HEK293 (cell line): ENCODE data around the gene ZNF425.

Experiments used
- CTCF ChIA-PET: fragments of 350-600 bp; formaldehyde crosslinking; extraction: SDS; loops from one replicate; lab custom pipeline; 2021; ENCODE audit warnings: antibody characterized with exemption; lab: Yijun Ruan, JAX
- POLR2A ChIA-PET: fragments of 300-600 bp; formaldehyde crosslinking; extraction: SDS; loops from one replicate; lab custom pipeline; 2020; ENCODE audit warnings: antibody characterized with exemption, inconsistent platforms; lab: Yijun Ruan, JAX
- H3K27ac ChIP-seq: fragments of 200-500 bp; sonication (Bioruptor generic); 2 replicates; pipeline ENCODE4 v1.5.1; 2014; ENCODE audit warnings: low read depth, low read length, control low read depth, inconsistent platforms; ENCODE audit errors: extremely low read depth
- H3K36me3 ChIP-seq, 2 experiments: fragments of 200-500 bp in 1 of 2; sonication (Bioruptor generic) in 1 of 2; 1 replicate in 1 of 2; 2 replicates in 1 of 2; pipeline ENCODE4 v1.5.1; 2014 to 2017; ENCODE audit warnings: inconsistent platforms in 2 of 2, low read length in 2 of 2; ENCODE audit not compliant: control insufficient read depth in 2 of 2, insufficient read depth in 1 of 2
- H3K4me1 ChIP-seq: fragments of 200-500 bp; sonication (Bioruptor generic); 2 replicates; pipeline ENCODE4 v1.5.1; 2014; ENCODE audit warnings: mild to moderate bottlenecking, low read length, inconsistent platforms; ENCODE audit not compliant: control insufficient read depth, insufficient read depth
- H3K4me3 ChIP-seq: 2 replicates; pipeline ENCODE4 v1.5.1; 2011; ENCODE audit warnings: low read depth, mild to moderate bottlenecking, control low read depth, low read length, moderate library complexity
- H3K9me3 ChIP-seq: fragments of 200-500 bp; sonication (Bioruptor generic); 2 replicates; pipeline ENCODE4 v1.5.1; 2014; ENCODE audit warnings: low read depth, low read length, inconsistent platforms; ENCODE audit not compliant: control insufficient read depth, insufficient read depth
- FEZF1 ChIP-seq: fragments of 450-650 bp; formaldehyde crosslinking; IDR thresholded peaks from 2 replicates; pipeline ENCODE4 v1.5.1; 2016; ENCODE audit warnings: missing biosample characterization, missing genetic modification characterization
- GLI2 ChIP-seq: fragments of 450-650 bp; formaldehyde crosslinking; IDR thresholded peaks from 2 replicates; pipeline ENCODE4; 2017; ENCODE audit warnings: missing biosample characterization, missing genetic modification characterization, low read depth, borderline replicate concordance
- IKZF3 ChIP-seq: fragments of 450-650 bp; IDR thresholded peaks from 2 replicates; pipeline ENCODE4 v1.5.0; 2018; ENCODE audit warnings: missing biosample characterization, mild to moderate bottlenecking, missing genetic modification characterization, moderate library complexity
- KLF7 ChIP-seq: fragments of 450-650 bp; formaldehyde crosslinking; IDR thresholded peaks from 2 replicates; pipeline ENCODE4 v1.5.1; 2016; ENCODE audit warnings: missing biosample characterization, missing genetic modification characterization, borderline replicate concordance
- MEIS1 ChIP-seq: sonication (generic); formaldehyde crosslinking; IDR thresholded peaks from 2 replicates; pipeline ENCODE4 v1.8.1; 2022; ENCODE audit warnings: missing genetic modification reagents, mild to moderate bottlenecking, borderline replicate concordance
- PRDM4 ChIP-seq: fragments of 450-650 bp; formaldehyde crosslinking; IDR thresholded peaks from 2 replicates; pipeline ENCODE4 v1.5.1; 2017; ENCODE audit warnings: missing biosample characterization, missing genetic modification characterization
- SALL2 ChIP-seq: fragments of 450-650 bp; formaldehyde crosslinking; IDR thresholded peaks from 2 replicates; pipeline ENCODE4 v1.5.0; 2017; ENCODE audit warnings: missing biosample characterization, mild to moderate bottlenecking, missing genetic modification characterization, borderline replicate concordance
- SP2 ChIP-seq: fragments of 450-650 bp; formaldehyde crosslinking; IDR thresholded peaks from 2 replicates; pipeline ENCODE4 v1.5.1; 2016; ENCODE audit warnings: missing biosample characterization, missing genetic modification characterization
- WT1 ChIP-seq: fragments of 450-650 bp; formaldehyde crosslinking; IDR thresholded peaks from 2 replicates; pipeline ENCODE4 v1.5.1; 2016; ENCODE audit warnings: missing biosample characterization, missing genetic modification characterization
- YY1 ChIP-seq: fragments of 450-650 bp; formaldehyde crosslinking; IDR thresholded peaks from 2 replicates; pipeline ENCODE4 v1.5.1; 2018; ENCODE audit warnings: missing biosample characterization, missing genetic modification characterization
- ZNF23 ChIP-seq: fragments of 450-650 bp; formaldehyde crosslinking; IDR thresholded peaks from 2 replicates; pipeline ENCODE4 v1.5.1; 2016; ENCODE audit warnings: missing biosample characterization, missing genetic modification characterization, borderline replicate concordance
- ZNF335 ChIP-seq: fragments of 450-650 bp; formaldehyde crosslinking; conservative IDR thresholded peaks from 2 replicates; pipeline ENCODE4 v1.5.1; 2016; ENCODE audit warnings: missing biosample characterization, missing genetic modification characterization
- ZNF341 ChIP-seq: fragments of 450-650 bp; formaldehyde crosslinking; IDR thresholded peaks from 2 replicates; pipeline ENCODE4; 2016; ENCODE audit warnings: low read depth, missing biosample characterization, missing genetic modification characterization
- ZNF350 ChIP-seq: fragments of 450-650 bp; formaldehyde crosslinking; IDR thresholded peaks from 2 replicates; pipeline ENCODE4 v1.5.0; 2017; ENCODE audit warnings: missing biosample characterization, mild to moderate bottlenecking, missing genetic modification characterization
- ZNF37A ChIP-seq: fragments of 450-650 bp; IDR thresholded peaks from 2 replicates; pipeline ENCODE4 v1.5.1; 2018; ENCODE audit warnings: missing biosample characterization, missing genetic modification characterization
- ZNF426 ChIP-seq: fragments of 450-650 bp; formaldehyde crosslinking; IDR thresholded peaks from 2 replicates; pipeline ENCODE4 v1.5.1; 2017; ENCODE audit warnings: missing biosample characterization, missing genetic modification characterization, mild to moderate bottlenecking, inconsistent platforms, moderate library complexity
- ZNF555 ChIP-seq: fragments of 450-650 bp; formaldehyde crosslinking; conservative IDR thresholded peaks from 2 replicates; pipeline ENCODE4 v1.5.1; 2017; ENCODE audit warnings: missing biosample characterization, mild to moderate bottlenecking, missing genetic modification characterization, inconsistent platforms
- ZNF664 ChIP-seq: fragments of 450-650 bp; formaldehyde crosslinking; IDR thresholded peaks from 2 replicates; pipeline ENCODE4 v1.5.1; 2016; ENCODE audit warnings: missing biosample characterization, missing genetic modification characterization
- ZNF701 ChIP-seq: fragments of 450-650 bp; formaldehyde crosslinking; IDR thresholded peaks from 2 replicates; pipeline ENCODE4 v1.5.1; 2016; ENCODE audit warnings: missing biosample characterization, missing genetic modification characterization
- ZNF843 ChIP-seq: fragments of 450-650 bp; formaldehyde crosslinking; IDR thresholded peaks from 2 replicates; pipeline ENCODE4 v1.5.1; 2016; ENCODE audit warnings: missing biosample characterization, missing genetic modification characterization
- TF ChIP-seq, protein P1 (sequence below): fragments of 450-650 bp; formaldehyde crosslinking; IDR thresholded peaks from 2 replicates; pipeline ENCODE4 v1.5.1; 2016; ENCODE audit warnings: missing biosample characterization, missing genetic modification characterization
- TF ChIP-seq, protein P2 (sequence below): fragments of 450-650 bp; formaldehyde crosslinking; IDR thresholded peaks from 2 replicates; pipeline ENCODE4 v1.5.1; 2016; ENCODE audit warnings: missing biosample characterization, missing genetic modification characterization
- TF ChIP-seq, protein P3 (sequence below): fragments of 450-650 bp; formaldehyde crosslinking; IDR thresholded peaks from 2 replicates; pipeline ENCODE4 v1.5.1; 2016; ENCODE audit warnings: missing biosample characterization, missing genetic modification characterization
- TF ChIP-seq, protein P4 (sequence below): fragments of 450-650 bp; formaldehyde crosslinking; IDR thresholded peaks from 2 replicates; pipeline ENCODE4 v1.5.1; 2016; ENCODE audit warnings: missing biosample characterization, missing genetic modification characterization
- TF ChIP-seq, protein P5 (sequence below): fragments of 450-650 bp; formaldehyde crosslinking; IDR thresholded peaks from 2 replicates; pipeline ENCODE4 v1.5.0; 2017; ENCODE audit warnings: missing biosample characterization, missing genetic modification characterization, borderline replicate concordance

ZNF425 gene

GRCh38 chr7:149102666-149103065, 23.5 kb downstream of the ZNF425 start:
- H3K4me1 ChIP-seq: no peaks in the 10 kb centered on the region
- POLR2A ChIA-PET: no interaction called here
- CTCF ChIA-PET: interaction anchor here (1.8 kb wide), 1 partner anchor 23 kb away, joined by 9 read pairs; the partner anchor contains the start of gene ZNF425

DNA sequence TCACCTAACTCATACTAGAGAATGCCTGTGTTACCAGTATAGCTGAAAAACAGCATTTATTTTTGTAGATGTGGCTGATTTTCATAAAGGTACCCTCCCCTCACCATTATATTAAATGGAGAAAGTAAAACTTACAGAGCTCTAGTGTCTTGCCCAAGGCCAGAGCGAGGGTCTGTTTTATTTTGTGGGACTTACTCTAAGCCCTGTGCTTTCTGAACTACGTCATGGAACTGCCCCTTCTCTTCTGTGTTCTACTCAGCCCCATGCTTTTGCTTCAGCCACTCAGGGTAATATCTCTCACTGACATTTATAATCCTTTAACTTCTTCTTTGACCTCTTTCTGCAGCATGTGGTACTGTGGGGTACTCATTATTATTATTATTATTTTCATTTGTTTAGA, 25.3 kb downstream of the ZNF425 start:
- Histone ChIP-seq H3K4me1 (no peaks in the 10 kb centered on the region), H3K27ac (no peak overlapping the region), H3K9me3 (no peaks in the 10 kb centered on the region), H3K4me3 (no peak overlapping the region), H3K36me3 (peaks cover 0 to 5% of the 10 kb centered on the region in 2 experiments; a peak in 1 of 3 replicates)
- POLR2A ChIA-PET: no interaction called here
- CTCF ChIA-PET: interaction anchor here (1.0 to 1.3 kb wide), 2 partner anchors 26 to 35 kb away, joined by 3 to 6 read pairs; no protein-coding TSS in a partner anchor
- TF ChIP-seq FEZF1 (no peak), ZNF23 (tag by site-specific recombination) (no peak), ZNF426 (tag by site-specific recombination) (no peak), ZNF664 (tag by site-specific recombination) (no peak), ZNF37A (tag by site-specific recombination) (no peak), WT1 (tag by site-specific recombination) (no peak), GLI2 (tag by site-specific recombination) (no peak), ZNF341 (tag by site-specific recombination) (no peak), IKZF3 (tag by site-specific recombination) (no peak), KLF7 (tag by site-specific recombination) (no peak), PRDM4 (tag by site-specific recombination) (no peak)
- TF ChIP-seq, protein P1, sequence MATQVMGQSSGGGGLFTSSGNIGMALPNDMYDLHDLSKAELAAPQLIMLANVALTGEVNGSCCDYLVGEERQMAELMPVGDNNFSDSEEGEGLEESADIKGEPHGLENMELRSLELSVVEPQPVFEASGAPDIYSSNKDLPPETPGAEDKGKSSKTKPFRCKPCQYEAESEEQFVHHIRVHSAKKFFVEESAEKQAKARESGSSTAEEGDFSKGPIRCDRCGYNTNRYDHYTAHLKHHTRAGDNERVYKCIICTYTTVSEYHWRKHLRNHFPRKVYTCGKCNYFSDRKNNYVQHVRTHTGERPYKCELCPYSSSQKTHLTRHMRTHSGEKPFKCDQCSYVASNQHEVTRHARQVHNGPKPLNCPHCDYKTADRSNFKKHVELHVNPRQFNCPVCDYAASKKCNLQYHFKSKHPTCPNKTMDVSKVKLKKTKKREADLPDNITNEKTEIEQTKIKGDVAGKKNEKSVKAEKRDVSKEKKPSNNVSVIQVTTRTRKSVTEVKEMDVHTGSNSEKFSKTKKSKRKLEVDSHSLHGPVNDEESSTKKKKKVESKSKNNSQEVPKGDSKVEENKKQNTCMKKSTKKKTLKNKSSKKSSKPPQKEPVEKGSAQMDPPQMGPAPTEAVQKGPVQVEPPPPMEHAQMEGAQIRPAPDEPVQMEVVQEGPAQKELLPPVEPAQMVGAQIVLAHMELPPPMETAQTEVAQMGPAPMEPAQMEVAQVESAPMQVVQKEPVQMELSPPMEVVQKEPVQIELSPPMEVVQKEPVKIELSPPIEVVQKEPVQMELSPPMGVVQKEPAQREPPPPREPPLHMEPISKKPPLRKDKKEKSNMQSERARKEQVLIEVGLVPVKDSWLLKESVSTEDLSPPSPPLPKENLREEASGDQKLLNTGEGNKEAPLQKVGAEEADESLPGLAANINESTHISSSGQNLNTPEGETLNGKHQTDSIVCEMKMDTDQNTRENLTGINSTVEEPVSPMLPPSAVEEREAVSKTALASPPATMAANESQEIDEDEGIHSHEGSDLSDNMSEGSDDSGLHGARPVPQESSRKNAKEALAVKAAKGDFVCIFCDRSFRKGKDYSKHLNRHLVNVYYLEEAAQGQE (tag by site-specific recombination): no peak
- TF ChIP-seq, protein P2, sequence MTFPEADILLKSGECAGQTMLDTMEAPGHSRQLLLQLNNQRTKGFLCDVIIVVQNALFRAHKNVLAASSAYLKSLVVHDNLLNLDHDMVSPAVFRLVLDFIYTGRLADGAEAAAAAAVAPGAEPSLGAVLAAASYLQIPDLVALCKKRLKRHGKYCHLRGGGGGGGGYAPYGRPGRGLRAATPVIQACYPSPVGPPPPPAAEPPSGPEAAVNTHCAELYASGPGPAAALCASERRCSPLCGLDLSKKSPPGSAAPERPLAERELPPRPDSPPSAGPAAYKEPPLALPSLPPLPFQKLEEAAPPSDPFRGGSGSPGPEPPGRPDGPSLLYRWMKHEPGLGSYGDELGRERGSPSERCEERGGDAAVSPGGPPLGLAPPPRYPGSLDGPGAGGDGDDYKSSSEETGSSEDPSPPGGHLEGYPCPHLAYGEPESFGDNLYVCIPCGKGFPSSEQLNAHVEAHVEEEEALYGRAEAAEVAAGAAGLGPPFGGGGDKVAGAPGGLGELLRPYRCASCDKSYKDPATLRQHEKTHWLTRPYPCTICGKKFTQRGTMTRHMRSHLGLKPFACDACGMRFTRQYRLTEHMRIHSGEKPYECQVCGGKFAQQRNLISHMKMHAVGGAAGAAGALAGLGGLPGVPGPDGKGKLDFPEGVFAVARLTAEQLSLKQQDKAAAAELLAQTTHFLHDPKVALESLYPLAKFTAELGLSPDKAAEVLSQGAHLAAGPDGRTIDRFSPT (tag by site-specific recombination): no peak

More at GRCh38 chr7:149102666-149103065, 23.5 kb downstream of the ZNF425 start:
- Histone ChIP-seq H3K4me3 (no peak overlapping the region), H3K36me3 (peaks cover 0 to 5% of the 10 kb centered on the region in 2 experiments; a peak in 1 of 3 replicates), H3K9me3 (no peaks in the 10 kb centered on the region), H3K27ac (no peak overlapping the region)
- no peak for TF ChIP-seq SALL2 (tag by site-specific recombination)
- no peak for TF ChIP-seq YY1 (tag by site-specific recombination)
- no peak for TF ChIP-seq ZNF335 (tag by site-specific recombination)
- no peak for TF ChIP-seq MEIS1 (CRISPR knock-in tag)
- no peak for TF ChIP-seq GLI2 (tag by site-specific recombination)
- TF ChIP-seq ZNF701: no peak
- TF ChIP-seq SP2: no peak
- TF ChIP-seq, protein P3, sequence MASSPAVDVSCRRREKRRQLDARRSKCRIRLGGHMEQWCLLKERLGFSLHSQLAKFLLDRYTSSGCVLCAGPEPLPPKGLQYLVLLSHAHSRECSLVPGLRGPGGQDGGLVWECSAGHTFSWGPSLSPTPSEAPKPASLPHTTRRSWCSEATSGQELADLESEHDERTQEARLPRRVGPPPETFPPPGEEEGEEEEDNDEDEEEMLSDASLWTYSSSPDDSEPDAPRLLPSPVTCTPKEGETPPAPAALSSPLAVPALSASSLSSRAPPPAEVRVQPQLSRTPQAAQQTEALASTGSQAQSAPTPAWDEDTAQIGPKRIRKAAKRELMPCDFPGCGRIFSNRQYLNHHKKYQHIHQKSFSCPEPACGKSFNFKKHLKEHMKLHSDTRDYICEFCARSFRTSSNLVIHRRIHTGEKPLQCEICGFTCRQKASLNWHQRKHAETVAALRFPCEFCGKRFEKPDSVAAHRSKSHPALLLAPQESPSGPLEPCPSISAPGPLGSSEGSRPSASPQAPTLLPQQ: no peak
- no peak for TF ChIP-seq ZNF350
- TF ChIP-seq ZNF843: no peak
- TF ChIP-seq, protein P4, sequence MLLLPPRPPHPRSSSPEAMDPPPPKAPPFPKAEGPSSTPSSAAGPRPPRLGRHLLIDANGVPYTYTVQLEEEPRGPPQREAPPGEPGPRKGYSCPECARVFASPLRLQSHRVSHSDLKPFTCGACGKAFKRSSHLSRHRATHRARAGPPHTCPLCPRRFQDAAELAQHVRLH (tag by site-specific recombination): no peak
- TF ChIP-seq ZNF555 (tag by site-specific recombination): no peak
- TF ChIP-seq, protein P5, sequence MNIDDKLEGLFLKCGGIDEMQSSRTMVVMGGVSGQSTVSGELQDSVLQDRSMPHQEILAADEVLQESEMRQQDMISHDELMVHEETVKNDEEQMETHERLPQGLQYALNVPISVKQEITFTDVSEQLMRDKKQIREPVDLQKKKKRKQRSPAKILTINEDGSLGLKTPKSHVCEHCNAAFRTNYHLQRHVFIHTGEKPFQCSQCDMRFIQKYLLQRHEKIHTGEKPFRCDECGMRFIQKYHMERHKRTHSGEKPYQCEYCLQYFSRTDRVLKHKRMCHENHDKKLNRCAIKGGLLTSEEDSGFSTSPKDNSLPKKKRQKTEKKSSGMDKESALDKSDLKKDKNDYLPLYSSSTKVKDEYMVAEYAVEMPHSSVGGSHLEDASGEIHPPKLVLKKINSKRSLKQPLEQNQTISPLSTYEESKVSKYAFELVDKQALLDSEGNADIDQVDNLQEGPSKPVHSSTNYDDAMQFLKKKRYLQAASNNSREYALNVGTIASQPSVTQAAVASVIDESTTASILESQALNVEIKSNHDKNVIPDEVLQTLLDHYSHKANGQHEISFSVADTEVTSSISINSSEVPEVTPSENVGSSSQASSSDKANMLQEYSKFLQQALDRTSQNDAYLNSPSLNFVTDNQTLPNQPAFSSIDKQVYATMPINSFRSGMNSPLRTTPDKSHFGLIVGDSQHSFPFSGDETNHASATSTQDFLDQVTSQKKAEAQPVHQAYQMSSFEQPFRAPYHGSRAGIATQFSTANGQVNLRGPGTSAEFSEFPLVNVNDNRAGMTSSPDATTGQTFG (tag by site-specific recombination): no peak
